Spinal cord (tissue), 4 donors: ENCODE results near the gene PYURF. TPM values are rescaled to one million over a fixed set of nuclear protein-coding genes. Genes with fewer than 3 reads are reported as not detected.

Experiments
- polyA plus RNA-seq, 2 donors: library from polyadenylated mRNA; unstranded; fragments of 120-200 nt; gene quantifications; one replicate each; pipeline ENCODE4 v1.2.1, GENCODE V29; 2013; ENCODE audit not compliant: insufficient read length in 2 of 2
- total RNA-seq, 2 donors: library from RNA; depleted of rRNA in 1 of 2; stranded (reverse); fragments of 120-200 nt in 1 of 2; fragments of >200 nt in 1 of 2; gene quantifications; one replicate each; pipeline versions ENCODE4 v1.2.3 to v1.2.4, GENCODE V29; 2013 to 2014

PYURF gene
- total and polyA plus RNA-seq, 4 donors = 97.8 to 138 (median 115) TPM

Other genes starting within 250 kb of the PYURF start
- gene PPM1K, start 239.2 kb downstream of the PYURF start, total RNA-seq = 100 to 1,000 TPM in 1 of 2 donors, 10 to 100 TPM in 1; 47.9 to 102 TPM
- 10 to 100 TPM; 50.5 to 62.3 TPM for gene PPM1K, start 239.2 kb downstream of the PYURF start, polyA plus RNA-seq
- gene HERC6, start 144.9 kb downstream of the PYURF start, total RNA-seq = 10 to 100 TPM; 11.3 to 14.0 TPM
- 1 to 10 TPM; 7.1 to 8.7 TPM for gene HERC6, start 144.9 kb downstream of the PYURF start, polyA plus RNA-seq
- 1 to 10 TPM; 6.7 to 6.8 TPM for gene HERC5, start 66.7 kb downstream of the PYURF start, total RNA-seq
- gene HERC5, start 66.7 kb downstream of the PYURF start, polyA plus RNA-seq = 1 to 10 TPM; 2.8 to 3.0 TPM
- gene HERC3, start 68.7 kb upstream of the PYURF start, total RNA-seq = 10 to 100 TPM; 20.1 to 45.8 TPM
- gene HERC3, start 68.7 kb upstream of the PYURF start, polyA plus RNA-seq = 10 to 100 TPM; 22.5 to 27.1 TPM
- 100 to 1,000 TPM in 1 of 2 donors, 10 to 100 TPM in 1; 37.7 to 166 TPM for gene NAP1L5, start 174.1 kb upstream of the PYURF start, total RNA-seq
- gene NAP1L5, start 174.1 kb upstream of the PYURF start, polyA plus RNA-seq = 100 to 1,000 TPM; 199 to 255 TPM